Measurements from ENCODE around the gene RAB20. TPM values are rescaled to one million over a fixed set of nuclear protein-coding genes. Genes with fewer than 3 reads are reported as not detected.

The RAB20 gene
- total and polyA plus RNA-seq, 2 donors, result 9.6 to 21.0 TPM

DNA sequence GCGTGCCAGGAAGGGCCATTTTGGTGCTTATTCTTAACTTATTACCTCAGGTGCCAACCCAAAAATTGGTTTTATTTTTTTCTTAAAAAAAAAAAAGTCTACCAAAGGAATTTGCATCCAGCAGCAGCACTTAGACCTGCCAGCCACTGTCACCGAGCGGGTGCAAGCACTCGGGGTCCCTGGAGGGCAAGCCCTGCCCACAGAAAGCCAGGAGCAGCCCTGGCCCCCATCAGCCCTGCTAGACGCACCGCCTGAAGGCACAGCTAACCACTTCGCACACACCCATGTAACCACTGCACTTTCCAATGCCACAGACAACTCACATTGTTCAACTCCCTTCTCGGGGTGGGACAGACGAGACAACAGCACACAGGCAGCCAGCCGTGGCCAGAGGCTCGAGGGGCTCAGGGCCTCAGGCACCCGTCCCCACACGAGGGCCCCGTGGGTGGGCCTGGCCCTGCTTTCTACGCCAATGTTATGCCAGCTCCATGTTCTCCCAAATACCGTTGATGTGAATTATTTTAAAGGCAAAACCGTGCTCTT, 49.3 kb downstream of the RAB20 start:
- 89% methylated on average over 17 of the region's 17 CpGs for WGBS
- Histone ChIP-seq H3K27ac (ENCODE audit: low read depth) (peak overlapping the region; percentile 27), H3K4me3 (ENCODE audit: low read depth, low read length) (no peak overlapping the region), H3K4me1 (ENCODE audit: insufficient read depth) (no peaks in the 10 kb centered on the region), H3K36me3 (ENCODE audit: insufficient read depth) (no peaks in the 10 kb centered on the region)
- no peak for DNase-seq (ENCODE audit: extremely low spot score)

DNA sequence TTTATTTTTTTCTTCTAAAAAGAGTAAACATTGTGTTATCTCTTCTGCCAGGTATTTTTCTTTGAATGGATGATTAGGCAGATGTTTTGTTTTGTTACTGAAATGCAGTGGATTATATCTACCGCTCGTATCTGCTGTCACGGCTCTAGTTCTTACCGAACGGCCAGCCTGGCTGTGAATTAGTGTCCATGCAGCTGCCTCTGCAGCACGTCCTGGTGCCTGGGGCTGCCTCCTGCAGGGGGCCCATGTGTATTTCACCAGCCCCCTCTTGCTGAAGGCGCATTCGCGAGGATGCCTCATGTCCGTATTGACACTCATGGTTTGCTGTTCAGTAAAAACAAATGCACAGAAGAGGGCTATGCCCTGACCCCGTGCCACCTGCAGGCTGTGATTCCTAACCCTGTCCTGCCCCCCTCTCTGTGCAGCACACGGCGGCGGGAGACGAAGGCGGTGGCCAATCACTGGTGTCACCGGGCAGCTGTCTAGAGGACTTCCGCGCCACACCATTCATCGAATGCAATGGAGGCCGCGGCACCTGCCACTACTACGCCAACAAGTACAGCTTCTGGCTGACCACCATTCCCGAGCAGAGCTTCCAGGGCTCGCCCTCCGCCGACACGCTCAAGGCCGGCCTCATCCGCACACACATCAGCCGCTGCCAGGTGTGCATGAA, 49.9 kb downstream of the RAB20 start:
- Histone ChIP-seq H3K27ac (ENCODE audit: low read depth) (no peak overlapping the region), H3K36me3 (ENCODE audit: insufficient read depth) (no peaks in the 10 kb centered on the region), H3K4me3 (ENCODE audit: low read depth, low read length) (no peak overlapping the region), H3K4me1 (ENCODE audit: insufficient read depth) (no peaks in the 10 kb centered on the region)
- 93% methylated on average over 31 of the region's 31 CpGs for WGBS
- no peak for DNase-seq (ENCODE audit: extremely low spot score)

DNA sequence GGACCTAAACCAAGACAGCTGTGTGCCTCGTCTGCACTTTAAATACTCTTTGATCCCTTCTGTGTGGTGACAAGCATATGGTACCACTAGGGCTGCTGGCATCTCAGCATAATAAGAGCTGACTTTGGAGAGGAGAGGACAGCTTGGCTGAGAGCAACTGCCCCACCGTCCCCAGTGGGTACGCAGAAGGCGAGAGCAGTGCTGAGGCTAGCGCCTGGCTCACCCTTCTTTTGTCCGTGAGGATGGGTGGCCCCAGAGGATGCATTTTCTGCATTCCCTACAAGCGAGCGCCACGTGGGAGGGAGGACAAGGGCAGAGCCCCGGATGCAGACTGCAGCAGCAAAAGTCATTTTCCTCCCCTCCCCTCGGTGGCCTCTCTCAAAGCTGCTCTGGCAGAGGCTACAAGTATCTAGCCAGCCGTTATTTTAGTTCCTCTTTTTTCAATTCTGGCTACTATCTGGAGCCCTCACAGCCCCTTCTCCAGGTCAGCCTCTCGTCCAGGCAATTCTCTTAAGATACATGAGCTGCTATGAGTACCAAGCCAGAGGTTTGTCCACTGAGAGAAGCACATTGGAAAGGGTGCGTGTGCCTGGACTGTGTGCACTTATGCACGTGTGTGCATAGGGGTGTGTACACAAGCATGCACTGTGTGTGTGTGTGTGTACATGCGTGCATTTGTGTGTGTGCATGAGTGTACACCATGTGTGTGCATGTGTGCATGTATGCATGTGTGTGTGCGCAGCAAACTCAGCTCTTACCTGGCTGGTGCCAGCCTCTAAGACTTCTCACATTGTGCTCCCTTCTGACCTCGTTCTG, 51.3 kb downstream of the RAB20 start:
- DNase-seq (ENCODE audit: extremely low spot score), result no peak
- Histone ChIP-seq H3K4me3 (ENCODE audit: low read depth, low read length) (no peak overlapping the region), H3K36me3 (ENCODE audit: insufficient read depth) (no peaks in the 10 kb centered on the region), H3K4me1 (ENCODE audit: insufficient read depth) (no peaks in the 10 kb centered on the region), H3K27ac (ENCODE audit: low read depth) (no peak overlapping the region)
- 51% methylated on average over 18 of the region's 18 CpGs for whole genome bisulfite sequencing

DNA sequence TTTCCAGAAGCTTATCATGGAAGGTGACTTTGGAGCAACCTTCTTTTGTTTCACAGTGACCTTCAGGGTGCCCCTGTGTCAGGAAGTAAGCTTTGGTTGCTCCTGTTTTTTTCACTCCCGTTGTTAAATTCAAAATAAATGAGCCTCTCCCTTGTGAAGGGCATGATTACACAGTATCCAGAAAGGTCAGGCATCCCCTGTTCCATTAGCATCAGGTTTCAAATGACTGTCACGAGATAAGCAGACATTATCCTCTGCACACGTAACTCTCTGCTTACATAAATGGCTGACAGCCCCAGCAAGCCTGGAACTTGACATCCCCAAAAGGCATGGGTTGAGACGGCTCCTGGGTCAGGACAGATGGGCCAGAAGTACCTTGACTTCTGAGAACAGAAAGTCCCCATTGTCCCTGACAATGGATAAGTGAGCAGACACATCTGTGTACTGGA, 52.0 kb downstream of the RAB20 start:
- Histone ChIP-seq H3K36me3 (ENCODE audit: insufficient read depth) (no peaks in the 10 kb centered on the region), H3K4me1 (ENCODE audit: insufficient read depth) (no peaks in the 10 kb centered on the region), H3K27ac (ENCODE audit: low read depth) (no peak overlapping the region), H3K4me3 (ENCODE audit: low read depth, low read length) (no peak overlapping the region)
- WGBS, result 42% methylated on average over 4 of the region's 4 CpGs
- DNase-seq (ENCODE audit: extremely low spot score), result no peak

DNA sequence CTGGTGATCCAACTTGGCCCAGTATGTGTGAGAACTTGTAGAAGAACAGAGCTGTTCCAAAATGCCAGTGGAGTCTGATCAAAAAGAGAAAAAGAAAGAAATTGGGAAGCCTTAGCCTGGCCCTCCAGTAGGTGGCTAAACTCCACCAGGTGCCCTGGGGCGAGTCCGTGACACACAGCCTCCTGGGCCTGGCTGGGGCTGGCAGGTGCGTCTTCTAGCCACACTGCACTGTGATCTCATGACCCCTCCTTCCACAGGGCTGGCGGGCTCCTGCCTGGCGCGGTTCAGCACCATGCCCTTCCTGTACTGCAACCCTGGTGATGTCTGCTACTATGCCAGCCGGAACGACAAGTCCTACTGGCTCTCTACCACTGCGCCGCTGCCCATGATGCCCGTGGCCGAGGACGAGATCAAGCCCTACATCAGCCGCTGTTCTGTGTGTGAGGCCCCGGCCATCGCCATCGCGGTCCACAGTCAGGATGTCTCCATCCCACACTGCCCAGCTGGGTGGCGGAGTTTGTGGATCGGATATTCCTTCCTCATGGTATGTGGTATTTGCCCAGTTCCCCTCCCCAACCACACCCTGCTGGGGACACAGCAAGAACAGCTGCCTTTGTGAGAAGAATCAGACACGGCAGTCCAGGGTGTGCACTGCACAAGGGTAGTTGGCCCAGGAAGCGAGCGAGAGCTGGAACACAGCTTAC, 53.7 kb downstream of the RAB20 start:
- DNase-seq (ENCODE audit: extremely low spot score), result no peak
- Histone ChIP-seq H3K4me1 (ENCODE audit: insufficient read depth) (no peaks in the 10 kb centered on the region), H3K36me3 (ENCODE audit: insufficient read depth) (peaks cover 1% of the 10 kb centered on the region), H3K4me3 (ENCODE audit: low read depth, low read length) (no peak overlapping the region), H3K27ac (ENCODE audit: low read depth) (no peak overlapping the region)
- WGBS, result 86% methylated on average over 23 of the region's 23 CpGs

DNA sequence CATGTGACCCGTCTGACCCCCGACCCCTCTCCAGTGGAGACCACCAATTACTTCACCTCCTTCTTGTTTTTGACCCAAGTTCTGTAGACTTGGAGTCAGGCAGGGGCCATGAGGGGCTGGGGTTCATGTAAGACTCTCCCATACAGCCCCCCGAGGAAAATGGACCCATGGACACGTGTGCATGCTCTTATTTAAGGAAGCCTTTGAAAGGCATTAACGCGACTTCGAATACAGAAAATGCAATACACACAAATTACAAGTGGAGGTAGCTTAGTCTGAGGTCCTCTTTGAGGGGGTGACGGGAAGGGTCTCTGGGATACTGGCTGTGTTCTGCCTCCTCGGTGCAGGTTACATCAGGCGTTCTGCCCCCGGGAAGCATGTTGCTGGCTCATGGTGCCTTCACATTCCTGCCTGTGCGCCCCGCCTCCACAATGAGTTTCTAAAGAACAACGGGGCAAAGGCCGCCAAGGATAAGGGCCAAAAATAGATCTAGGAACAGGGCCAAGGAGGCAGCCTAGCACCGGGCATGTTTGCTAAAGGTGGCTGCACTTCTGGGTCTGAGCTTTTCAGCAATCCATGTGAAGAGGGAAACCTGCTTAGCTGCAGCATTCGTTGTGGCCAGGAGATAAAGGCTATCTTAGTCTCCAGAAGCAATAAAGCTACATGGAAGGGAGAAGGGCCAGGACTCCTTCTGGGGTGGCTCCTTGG, 54.5 kb downstream of the RAB20 start:
- no peak overlapping the region for H3K4me3 ChIP-seq (ENCODE audit: low read depth, low read length)
- H3K4me1 ChIP-seq (ENCODE audit: insufficient read depth), result no peaks in the 10 kb centered on the region
- H3K27ac ChIP-seq (ENCODE audit: low read depth), result no peak overlapping the region
- WGBS, result 48% methylated on average over 17 of the region's 17 CpGs
- DNase-seq (ENCODE audit: extremely low spot score), result no peak
- peaks cover 1% of the 10 kb centered on the region for H3K36me3 ChIP-seq (ENCODE audit: insufficient read depth)

DNA sequence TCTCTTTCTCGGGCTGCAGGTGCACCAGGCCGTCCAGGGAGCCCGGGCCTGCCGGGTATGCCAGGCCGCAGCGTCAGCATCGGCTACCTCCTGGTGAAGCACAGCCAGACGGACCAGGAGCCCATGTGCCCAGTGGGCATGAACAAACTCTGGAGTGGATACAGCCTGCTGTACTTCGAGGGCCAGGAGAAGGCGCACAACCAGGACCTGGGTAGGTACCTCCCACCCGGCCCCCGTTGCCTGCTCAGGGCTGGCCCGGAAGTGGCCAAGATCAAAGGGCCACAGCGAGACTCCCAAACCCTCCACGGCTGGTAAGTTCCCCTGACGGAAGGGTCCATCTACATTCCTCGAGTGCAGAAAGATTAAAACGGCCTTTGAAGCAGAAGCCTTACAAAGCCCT, 55.1 kb downstream of the RAB20 start:
- Histone ChIP-seq H3K27ac (ENCODE audit: low read depth) (no peak overlapping the region), H3K36me3 (ENCODE audit: insufficient read depth) (peaks cover 1% of the 10 kb centered on the region), H3K4me1 (ENCODE audit: insufficient read depth) (no peaks in the 10 kb centered on the region), H3K4me3 (ENCODE audit: low read depth, low read length) (no peak overlapping the region)
- DNase-seq (ENCODE audit: extremely low spot score), result no peak
- 80% methylated on average over 18 of the region's 18 CpGs for WGBS

DNA sequence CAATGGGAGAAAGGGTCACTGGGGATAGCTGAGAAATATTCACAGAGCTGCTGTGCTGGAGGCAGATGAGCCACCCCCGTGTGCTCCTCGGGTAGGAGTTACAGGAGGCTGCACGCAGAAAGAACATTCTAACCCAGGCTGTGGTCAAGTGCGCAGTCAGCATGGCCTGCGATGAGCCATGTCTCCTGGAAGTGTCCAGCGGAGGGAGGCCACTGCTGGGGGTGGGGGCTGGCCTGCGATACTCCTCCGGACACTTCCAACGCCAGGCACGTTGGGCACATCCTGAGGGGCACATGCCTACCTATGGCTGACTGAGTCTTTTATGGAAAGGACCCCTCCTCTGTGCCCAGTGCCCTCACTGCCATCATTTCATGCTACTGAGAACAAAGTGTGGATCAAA, 55.9 kb downstream of the RAB20 start:
- H3K27ac ChIP-seq (ENCODE audit: low read depth), result no peak overlapping the region
- 93% methylated on average over 10 of the region's 10 CpGs for WGBS
- DNase-seq (ENCODE audit: extremely low spot score), result no peak
- no peak overlapping the region for H3K4me3 ChIP-seq (ENCODE audit: low read depth, low read length)
- H3K36me3 ChIP-seq (ENCODE audit: insufficient read depth), result peaks cover 1% of the 10 kb centered on the region
- H3K4me1 ChIP-seq (ENCODE audit: insufficient read depth), result no peaks in the 10 kb centered on the region

DNA sequence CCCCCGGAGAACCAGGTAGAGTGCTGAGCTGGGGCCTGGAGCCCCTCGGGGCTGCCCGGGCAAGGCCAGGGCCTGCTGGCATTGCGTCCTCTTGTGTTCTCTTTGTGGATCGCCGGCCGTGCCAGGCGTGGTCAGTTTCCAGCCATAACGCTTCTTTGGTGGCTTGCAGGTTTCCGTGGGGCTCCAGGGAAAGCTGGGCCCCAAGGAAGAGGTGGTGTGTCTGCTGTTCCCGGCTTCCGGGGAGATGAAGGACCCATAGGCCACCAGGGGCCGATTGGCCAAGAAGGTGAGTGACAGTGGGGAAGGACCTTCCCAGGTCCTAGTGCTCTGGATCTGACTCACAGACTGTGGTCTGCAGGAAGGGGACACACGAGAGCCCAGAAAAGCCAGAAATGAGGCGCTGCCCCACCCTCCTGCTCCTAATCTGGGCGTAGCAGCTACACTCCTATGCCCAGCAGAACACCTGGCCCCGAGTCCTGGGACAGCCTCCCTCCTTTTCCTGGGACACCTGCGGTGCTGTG, 57.5 kb downstream of the RAB20 start:
- DNase-seq (ENCODE audit: extremely low spot score), result no peak
- 96% methylated on average over 18 of the region's 18 CpGs for WGBS
- no peak overlapping the region for H3K4me3 ChIP-seq (ENCODE audit: low read depth, low read length)
- H3K27ac ChIP-seq (ENCODE audit: low read depth), result no peak overlapping the region
- no peaks in the 10 kb centered on the region for H3K4me1 ChIP-seq (ENCODE audit: insufficient read depth)
- peaks cover 1% of the 10 kb centered on the region for H3K36me3 ChIP-seq (ENCODE audit: insufficient read depth)

DNA sequence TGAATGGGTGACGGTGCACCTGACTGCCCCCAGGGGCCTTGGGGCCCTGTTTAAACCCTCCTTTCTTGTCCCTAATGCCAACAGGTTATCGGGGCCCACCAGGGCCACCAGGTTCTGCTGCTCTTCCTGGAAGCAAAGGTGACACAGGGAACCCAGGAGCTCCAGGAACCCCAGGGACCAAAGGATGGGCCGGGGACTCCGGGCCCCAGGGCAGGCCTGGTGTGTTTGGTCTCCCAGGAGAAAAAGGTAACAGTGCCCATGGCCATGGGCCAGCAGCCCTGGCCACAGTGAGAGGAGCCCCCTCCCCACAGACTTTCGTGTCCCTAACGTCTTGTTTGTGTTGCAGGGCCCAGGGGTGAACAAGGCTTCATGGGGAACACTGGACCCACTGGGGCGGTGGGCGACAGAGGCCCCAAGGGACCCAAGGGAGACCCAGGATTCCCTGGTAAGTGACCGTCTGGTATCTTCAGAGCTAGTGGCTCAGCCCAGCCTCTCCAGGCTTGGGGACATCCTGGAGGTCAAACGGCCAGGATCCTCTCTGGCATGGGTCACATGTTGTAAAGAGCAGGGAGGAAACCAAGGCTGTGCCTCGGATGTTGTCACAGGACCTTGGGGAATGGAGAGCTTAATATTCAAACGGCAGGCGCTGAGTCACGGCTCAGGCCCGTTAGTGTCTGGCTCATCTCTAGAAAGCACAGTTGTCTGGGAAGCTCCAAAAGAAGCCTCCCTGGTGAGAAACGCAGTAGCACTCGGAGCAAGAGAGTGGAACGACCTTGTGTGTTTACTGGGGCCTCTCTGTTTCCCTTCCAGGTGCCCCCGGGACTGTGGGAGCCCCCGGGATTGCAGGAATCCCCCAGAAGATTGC, 58.3 kb downstream of the RAB20 start:
- 84% methylated on average over 20 of the region's 20 CpGs for WGBS
- Histone ChIP-seq H3K4me3 (ENCODE audit: low read depth, low read length) (no peak overlapping the region), H3K36me3 (ENCODE audit: insufficient read depth) (peaks cover 1% of the 10 kb centered on the region), H3K4me1 (ENCODE audit: insufficient read depth) (no peaks in the 10 kb centered on the region), H3K27ac (ENCODE audit: low read depth) (no peak overlapping the region)
- no peak for DNase-seq (ENCODE audit: extremely low spot score)

DNA sequence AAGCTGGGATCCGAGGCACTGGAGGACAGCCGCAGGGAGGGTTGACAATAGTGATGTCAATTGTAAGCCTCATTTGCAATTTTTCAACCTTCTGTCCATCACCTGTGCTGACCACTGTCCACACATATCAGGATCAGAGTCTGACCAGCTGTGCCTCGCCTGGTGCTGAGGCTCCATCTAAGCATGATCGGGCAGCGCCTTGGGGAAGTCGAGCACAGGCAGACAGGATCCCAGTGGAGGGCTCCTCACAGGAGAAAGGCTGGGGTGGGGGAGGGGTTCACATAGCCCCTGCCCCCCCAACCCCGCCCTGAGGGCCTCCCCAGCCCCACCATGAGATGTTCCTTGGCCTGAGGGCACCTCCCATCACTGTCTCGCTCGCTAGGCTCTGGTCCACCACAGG, 60.3 kb downstream of the RAB20 start:
- Histone ChIP-seq H3K4me1 (ENCODE audit: insufficient read depth) (no peaks in the 10 kb centered on the region), H3K4me3 (ENCODE audit: low read depth, low read length) (no peak overlapping the region), H3K27ac (ENCODE audit: low read depth) (no peak overlapping the region), H3K36me3 (ENCODE audit: insufficient read depth) (peaks cover 1% of the 10 kb centered on the region)
- WGBS, result 96% methylated on average over 9 of the region's 9 CpGs
- no peak for DNase-seq (ENCODE audit: extremely low spot score)

DNA sequence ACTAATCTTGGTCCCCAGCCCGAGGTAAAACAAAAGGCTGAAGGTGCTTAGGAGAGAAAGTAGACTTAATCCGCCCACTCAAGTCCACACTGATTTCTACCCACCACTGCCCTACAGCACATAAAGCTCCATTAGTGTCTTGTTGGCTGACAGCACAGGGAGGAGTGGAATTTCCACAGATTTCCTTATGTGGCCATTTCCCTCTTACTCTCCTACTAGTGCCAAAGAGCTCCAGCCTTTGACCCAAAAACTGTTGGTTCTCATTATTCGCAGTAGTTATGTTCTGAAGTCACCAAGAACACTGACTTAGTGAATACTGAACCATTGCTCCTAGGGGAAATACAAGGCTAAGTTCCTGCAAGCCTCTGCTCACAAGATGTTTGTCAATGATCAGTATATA, 61.2 kb downstream of the RAB20 start:
- DNase-seq (ENCODE audit: extremely low spot score), result no peak
- WGBS, result 92% methylated on average over 3 of the region's 3 CpGs
- Histone ChIP-seq H3K27ac (ENCODE audit: low read depth) (no peak overlapping the region), H3K4me3 (ENCODE audit: low read depth, low read length) (no peak overlapping the region), H3K4me1 (ENCODE audit: insufficient read depth) (no peaks in the 10 kb centered on the region), H3K36me3 (ENCODE audit: insufficient read depth) (peaks cover 3% of the 10 kb centered on the region)
